GM23248 (cell line): ENCODE results near the gene TM4SF4. TPM values are rescaled to one million over a fixed set of nuclear protein-coding genes. Genes with fewer than 3 reads are reported as not detected.
A peak's percentile ranks its signal among the peaks of the same experiment; 100 is the strongest.

Experiments used
- DNase-seq: peaks from one replicate; pipeline ENCODE4 v3.0.0-alpha.2; 2015
- H2AFZ ChIP-seq: fragments of 200-600 bp; sonication (generic); 2 replicates; pipeline ENCODE4 v1.6.1; 2016; ENCODE audit warnings: antibody characterized with exemption
- H3F3A ChIP-seq: fragments of 200-600 bp; sonication (generic); 2 replicates; pipeline ENCODE4 v1.6.1; 2016; ENCODE audit warnings: mild to moderate bottlenecking, antibody characterized with exemption, mixed run types; ENCODE audit not compliant: insufficient read depth
- H3K27ac ChIP-seq: fragments of 200-600 bp; sonication (generic); 2 replicates; pipeline ENCODE4 v1.5.1; 2016; ENCODE audit warnings: mild to moderate bottlenecking
- H3K27me3 ChIP-seq: fragments of 200-600 bp; sonication (generic); replicated peaks from 2 replicates; pipeline ENCODE4 v1.6.1; 2016; ENCODE audit warnings: mild to moderate bottlenecking; ENCODE audit not compliant: insufficient read depth
- H3K36me3 ChIP-seq: fragments of 200-600 bp; sonication (generic); 2 replicates; pipeline ENCODE4 v1.6.1; 2016; ENCODE audit warnings: low read depth, mild to moderate bottlenecking
- H3K4me1 ChIP-seq: fragments of 200-600 bp; sonication (generic); 2 replicates; pipeline ENCODE4 v1.6.1; 2016; ENCODE audit warnings: mild to moderate bottlenecking; ENCODE audit not compliant: insufficient read depth
- H3K4me2 ChIP-seq: fragments of 200-600 bp; sonication (generic); one replicate; pipeline ENCODE4 v1.6.1; 2016; ENCODE audit warnings: mild to moderate bottlenecking; ENCODE audit not compliant: unreplicated experiment
- H3K4me3 ChIP-seq: fragments of 200-600 bp; sonication (generic); 2 replicates; pipeline ENCODE4 v1.5.1; 2016; ENCODE audit warnings: mild to moderate bottlenecking
- H3K79me2 ChIP-seq: fragments of 200-600 bp; sonication (generic); 2 replicates; pipeline ENCODE4 v1.6.1; 2016; ENCODE audit warnings: mild to moderate bottlenecking; ENCODE audit not compliant: insufficient read depth
- H3K9ac ChIP-seq: fragments of 200-600 bp; sonication (generic); 2 replicates; pipeline ENCODE4 v1.6.1; 2016; ENCODE audit warnings: mild to moderate bottlenecking
- H3K9me2 ChIP-seq: fragments of 200-600 bp; sonication (generic); 2 replicates; pipeline ENCODE4 v1.6.1; 2016; ENCODE audit warnings: mixed run types, mild to moderate bottlenecking, moderate library complexity; ENCODE audit not compliant: insufficient read depth
- H3K9me3 ChIP-seq: fragments of 200-600 bp; sonication (generic); one replicate; pipeline ENCODE4 v1.6.1; 2017; ENCODE audit warnings: low read depth
- H4K20me1 ChIP-seq: fragments of 200-600 bp; sonication (generic); 2 replicates; pipeline ENCODE4 v1.6.0; 2016; ENCODE audit not compliant: insufficient read depth
- EZH2 ChIP-seq: fragments of 200-600 bp; sonication (generic); IDR thresholded peaks from 2 replicates; pipeline ENCODE4 v1.6.1; 2018; ENCODE audit warnings: antibody characterized with exemption, mild to moderate bottlenecking; ENCODE audit not compliant: insufficient read depth, poor library complexity, severe bottlenecking
- EZH2phosphoT487 ChIP-seq: fragments of 200-600 bp; sonication (generic); IDR thresholded peaks from 2 replicates; pipeline ENCODE4 v1.6.1; 2018; ENCODE audit warnings: antibody characterized with exemption, moderate library complexity, mild to moderate bottlenecking, low read depth; ENCODE audit not compliant: insufficient read depth
- WGBS, 2 experiments: methylation state at CpG; one replicate each; pipeline ENCODE4 v1.1.6; 2015 to 2017; ENCODE audit warnings: low lambda C conversion rate in 2 of 2, low coverage in 1 of 2; ENCODE audit errors: missing lambda C conversion rate in 2 of 2; 5-methylcytosine and 5-hydroxymethylcytosine counted together
- in situ Hi-C: fragments of 300-500 bp; cut with MboI; formaldehyde crosslinking; loops from 2 replicates; pipeline ENCODE4 v1.15.0; 2020
- polyA plus RNA-seq: library from polyadenylated mRNA; unstranded; fragments of >200 nt; fragmentation: Nextera tagmentation; extraction: Ambion mirVana; gene quantifications from 2 replicates; pipeline ENCODE4 v1.2.1, GENCODE V29; 2016
- total RNA-seq: library from RNA; depleted of rRNA; stranded (reverse); fragments of >200 nt; shearing (Covaris generic); gene quantifications from 2 replicates; pipeline ENCODE4 v1.2.3, GENCODE V29; 2014

TM4SF4 gene
- total and polyA plus RNA-seq, 2 experiments from 2014 or later: 0.96 to 0.97 TPM

- no peak overlapping the region for H3K4me3 ChIP-seq
- peaks cover 40% of the 10 kb centered on the region for H3F3A ChIP-seq
- 0 out of 2 replicates have a peak overlapping the region, but pooled peaks have one; percentile 28 for H2AFZ ChIP-seq
- peak; percentile 47 for DNase-seq
- H3K27ac ChIP-seq: no peak overlapping the region
- H3K36me3 ChIP-seq: no peaks in the 10 kb centered on the region
- no peak overlapping the region for H3K4me2 ChIP-seq
- WGBS, 2 experiments: 75 to 97% methylated on average over 1 of the region's 1 CpG
- in situ Hi-C loops: no loop called here
- H3K4me1 ChIP-seq: peaks cover 52% of the 10 kb centered on the region
- H4K20me1 ChIP-seq: no peaks in the 10 kb centered on the region
- H3K79me2 ChIP-seq: no peaks in the 10 kb centered on the region
- no peak overlapping the region for H3K9ac ChIP-seq
- TF ChIP-seq EZH2: no peak
- no peak for TF ChIP-seq EZH2phosphoT487
- no peaks in the 10 kb centered on the region for H3K9me3 ChIP-seq
- H3K9me2 ChIP-seq: no peaks in the 10 kb centered on the region
- H3K27me3 ChIP-seq: no peaks in the 10 kb centered on the region
These were observed 21.2 kb upstream of the TM4SF4 start for GRCh38 chr3:149453140-149453805.

GRCh38 chr3:149454746-149455145 lies 19.8 kb upstream of the TM4SF4 start:
- Histone ChIP-seq H3F3A (peaks cover 29% of the 10 kb centered on the region), H4K20me1 (no peaks in the 10 kb centered on the region), H3K9me2 (no peaks in the 10 kb centered on the region), H3K36me3 (no peaks in the 10 kb centered on the region), H3K4me2 (peak overlapping the region; percentile 29), H3K79me2 (no peaks in the 10 kb centered on the region), H3K4me3 (no peak overlapping the region), H2AFZ (no peak overlapping the region), H3K27ac (peak overlapping the region; percentile 43), H3K9me3 (no peaks in the 10 kb centered on the region), H3K27me3 (no peaks in the 10 kb centered on the region), H3K9ac (no peak overlapping the region; the same call in 1 of the 2 replicates), H3K4me1 (peaks cover 40% of the 10 kb centered on the region)
- in situ Hi-C loops: no loop called here
- DNase-seq: peak; percentile 81
- TF ChIP-seq EZH2phosphoT487: no peak
- no peak for TF ChIP-seq EZH2

GRCh38 chr3:149455366-149455765 lies 19.1 kb upstream of the TM4SF4 start:
- H3K27ac ChIP-seq: peak overlapping the region; percentile 43
- no peaks in the 10 kb centered on the region for H3K79me2 ChIP-seq
- H3K4me3 ChIP-seq: no peak overlapping the region
- no peak overlapping the region for H2AFZ ChIP-seq
- peak overlapping the region; percentile 29 for H3K4me2 ChIP-seq
- 89 to 90% methylated on average over 3 of the region's 3 CpGs for WGBS, 2 experiments
- in situ Hi-C loops: no loop called here
- no peaks in the 10 kb centered on the region for H4K20me1 ChIP-seq
- no peaks in the 10 kb centered on the region for H3K27me3 ChIP-seq
- TF ChIP-seq EZH2: no peak
- no peak for TF ChIP-seq EZH2phosphoT487
- H3K9me2 ChIP-seq: no peaks in the 10 kb centered on the region
- H3K9me3 ChIP-seq: no peaks in the 10 kb centered on the region
- no peak overlapping the region for H3K9ac ChIP-seq
- peaks cover 38% of the 10 kb centered on the region for H3K4me1 ChIP-seq
- peaks cover 28% of the 10 kb centered on the region for H3F3A ChIP-seq
- no peaks in the 10 kb centered on the region for H3K36me3 ChIP-seq
- no peak for DNase-seq

DNA sequence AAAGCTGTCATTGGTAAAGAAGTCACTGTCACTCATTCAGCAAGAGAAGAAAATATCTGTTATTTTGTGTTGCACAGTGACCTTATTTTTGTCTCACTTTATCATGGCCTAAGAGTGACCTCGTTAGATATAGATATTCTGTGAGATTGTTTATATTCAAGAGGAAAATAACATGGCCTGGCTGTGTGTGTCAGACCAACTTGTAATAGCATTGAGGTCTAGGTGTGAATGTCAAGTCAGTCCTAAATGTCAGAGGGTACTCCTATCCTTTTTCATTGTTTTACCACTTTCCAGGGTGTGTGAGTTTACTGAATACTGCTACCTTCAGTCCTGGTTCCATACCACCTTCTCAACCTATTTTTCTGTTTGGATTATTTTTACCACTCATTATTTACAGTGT lies 18.5 kb upstream of the TM4SF4 start:
- in situ Hi-C loops: no loop called here

More for the DNA sequence above, 18.5 kb upstream of the TM4SF4 start:
- H3K36me3 ChIP-seq: no peaks in the 10 kb centered on the region
- no peak for DNase-seq
- no peaks in the 10 kb centered on the region for H3K79me2 ChIP-seq
- H3F3A ChIP-seq: peaks cover 28% of the 10 kb centered on the region
- 71 to 74% methylated on average over 1 of the region's 1 CpG for WGBS, 2 experiments
- no peaks in the 10 kb centered on the region for H4K20me1 ChIP-seq
- no peak overlapping the region for H3K4me3 ChIP-seq
- H3K27ac ChIP-seq: no peak overlapping the region
- TF ChIP-seq EZH2: no peak
- TF ChIP-seq EZH2phosphoT487: no peak
- H3K4me1 ChIP-seq: peaks cover 34% of the 10 kb centered on the region
- no peaks in the 10 kb centered on the region for H3K27me3 ChIP-seq
- H2AFZ ChIP-seq: no peak overlapping the region
- H3K9me3 ChIP-seq: no peaks in the 10 kb centered on the region
- H3K9ac ChIP-seq: no peak overlapping the region
- H3K4me2 ChIP-seq: no peak overlapping the region
- no peaks in the 10 kb centered on the region for H3K9me2 ChIP-seq
